Naive thymus-derived CD4-positive, alpha-beta T cell (primary cell): ENCODE results near the gene ETS1. TPM values are rescaled to one million over a fixed set of nuclear protein-coding genes. Genes with fewer than 3 reads are reported as not detected.
A peak's percentile ranks its signal among the peaks of the same experiment; 100 is the strongest.

Experiments used
- ATAC-seq: fragments of 150-1000 bp; cut with Tn5 transposase; 2 replicates; pipeline ENCODE4 v1.10.0; 2021; ENCODE audit warnings: mild to moderate bottlenecking, moderate library complexity
- CTCF ChIA-PET: fragments of 350-600 bp; sonication (Branson Sonifier 250); formaldehyde crosslinking; loops from one replicate; lab custom pipeline; 2021; ENCODE audit warnings: antibody characterized with exemption; lab: Charles Lee
- POLR2A ChIA-PET: fragments of 350-600 bp; sonication (Branson Sonifier 250); formaldehyde crosslinking; loops from one replicate; lab custom pipeline; 2021; ENCODE audit warnings: antibody characterized with exemption, inconsistent platforms; lab: Charles Lee
- DNase-seq, 9 donors: peaks; one replicate each; pipeline versions ENCODE4 v3.0.0 to v3.0.0-alpha.2; 2020 to 2022; ENCODE audit warnings: mixed read lengths in 1 of 9
- H3K27ac ChIP-seq: one replicate; pipeline ENCODE4 v1.7.0; 2013; ENCODE audit warnings: mild to moderate bottlenecking, low read depth, low read length, moderate library complexity
- H3K27me3 ChIP-seq, 2 donors: one replicate each; pipeline ENCODE4 v1.7.0; 2013; ENCODE audit warnings: low read length in 2 of 2, mild to moderate bottlenecking in 2 of 2, moderate library complexity in 2 of 2; ENCODE audit not compliant: control insufficient read depth in 2 of 2, insufficient read depth in 2 of 2
- H3K36me3 ChIP-seq, 3 experiments: 1 replicate in 2 of 3; 2 replicates in 1 of 3; pipeline ENCODE4 v1.7.0; 2013; ENCODE audit warnings: low read length in 3 of 3, mild to moderate bottlenecking in 3 of 3, moderate library complexity in 1 of 3; ENCODE audit not compliant: insufficient read depth in 3 of 3, control insufficient read depth in 2 of 3
- H3K4me1 ChIP-seq, 2 donors: one replicate each; pipeline ENCODE4 v1.7.0; 2013; ENCODE audit warnings: low read length in 2 of 2, mild to moderate bottlenecking in 2 of 2, moderate library complexity in 1 of 2; ENCODE audit not compliant: control insufficient read depth in 2 of 2, insufficient read depth in 2 of 2
- H3K4me3 ChIP-seq: 2 replicates; pipeline ENCODE4 v1.7.0; 2013; ENCODE audit warnings: mild to moderate bottlenecking, low read length
- H3K9me3 ChIP-seq, 3 experiments: 1 replicate in 2 of 3; 2 replicates in 1 of 3; pipeline ENCODE4 v1.7.0; 2013; ENCODE audit warnings: low read length in 3 of 3; ENCODE audit not compliant: control insufficient read depth in 2 of 3
- H3K27ac Mint-ChIP-seq, 9 donors: one replicate each; pipeline ENCODE4 v1.8.0; 2020 to 2022; ENCODE audit warnings: mixed read lengths in 9 of 9, mild to moderate bottlenecking in 8 of 9, moderate library complexity in 5 of 9, inconsistent platforms in 2 of 9
- H3K27me3 Mint-ChIP-seq, 5 donors: one replicate each; pipeline ENCODE4 v1.8.0; 2021 to 2022; ENCODE audit warnings: mixed read lengths in 5 of 5, mild to moderate bottlenecking in 1 of 5
- H3K36me3 Mint-ChIP-seq, 5 donors: one replicate each; pipeline ENCODE4 v1.8.0; 2020 to 2022; ENCODE audit warnings: mixed read lengths in 5 of 5, mild to moderate bottlenecking in 3 of 5, inconsistent platforms in 1 of 5
- H3K4me1 Mint-ChIP-seq, 7 donors: one replicate each; pipeline ENCODE4 v1.8.0; 2020 to 2022; ENCODE audit warnings: mixed read lengths in 7 of 7, mild to moderate bottlenecking in 3 of 7, inconsistent platforms in 1 of 7
- H3K4me3 Mint-ChIP-seq, 10 donors: one replicate each; pipeline ENCODE4 v1.8.0; 2020 to 2022; ENCODE audit warnings: mild to moderate bottlenecking in 10 of 10, mixed read lengths in 10 of 10, moderate library complexity in 6 of 10, inconsistent platforms in 2 of 10
- H3K9me3 Mint-ChIP-seq, 11 donors: one replicate each; pipeline ENCODE4 v1.8.0; 2020 to 2022; ENCODE audit warnings: mixed read lengths in 11 of 11, mild to moderate bottlenecking in 4 of 11, inconsistent platforms in 1 of 11, moderate library complexity in 1 of 11
- intact Hi-C, 2 donors: fragments of 100-400 bp; cut with micrococcal nuclease; formaldehyde crosslinking; loops; one replicate each; pipeline ENCODE4 v1.15.1; 2023
- polyA plus RNA-seq, 2 donors: library from polyadenylated mRNA; unstranded; fragments of 300-500 nt; fragmentation: Illumina TruSeq; gene quantifications; one replicate each; pipeline ENCODE4 v1.2.3, GENCODE V29; 2021
- total RNA-seq, 6 experiments: library from RNA in 5 of 6; stranded (reverse) in 5 of 6; gene quantifications; 1 replicate in 5 of 6; 2 replicates in 1 of 6; pipeline ENCODE4 v1.2.3 and lab custom pipeline; 2021 to 2026

ETS1 gene
- total and polyA plus RNA-seq, 7 experiments from 2014 or later, result 514 to 871 (median 676) TPM

GRCh38 chr11:128508770-128509510 lies 78.4 kb downstream of the ETS1 start:
- H3K9me3 ChIP-seq, result no peaks in the 10 kb centered on the region
- H3K4me1 ChIP-seq, result peaks cover 83 to 88% of the 10 kb centered on the region in 2 donors
- Mint-ChIP-seq H3K4me3 (peak overlapping the region; percentile 85 to 100 (median 98)), H3K4me1 (peaks cover 67 to 98% (median 94%) of the 10 kb centered on the region in 7 donors), H3K36me3 (peaks cover 22 to 76% (median 61%) of the 10 kb centered on the region in 5 donors), H3K27ac (peak overlapping the region; percentile 87 to 99 (median 97)), H3K9me3 (no peaks in the 10 kb centered on the region), H3K27me3 (no peaks in the 10 kb centered on the region)
- CTCF ChIA-PET, result interaction anchor here (0.6 to 2.4 kb wide), 10 partner anchors 12 to 177 kb away, joined by 3 to 10 read pairs (median 3); no protein-coding TSS in a partner anchor
- POLR2A ChIA-PET, result interaction anchor here (0.7 to 30.8 kb wide), 15 partner anchors 4 to 1268 kb away, joined by 3 to 691 read pairs (median 7); no protein-coding TSS in a partner anchor
- H3K27ac ChIP-seq, result peak overlapping the region; percentile 97
- H3K36me3 ChIP-seq, result peaks cover 15 to 30% (median 21%) of the 10 kb centered on the region in 3 experiments
- ATAC-seq (peak; percentile 28), DNase-seq (peak in 4 of 9 donors; percentile 37 to 68 (median 50))
- peak overlapping the region; percentile 96 for H3K4me3 ChIP-seq
- intact Hi-C loops, result loop anchor here (1.0 to 10.0 kb wide), 9 partner anchors 9 to 472 kb away; no protein-coding TSS in a partner anchor
- H3K27me3 ChIP-seq, result no peaks in the 10 kb centered on the region

DNA sequence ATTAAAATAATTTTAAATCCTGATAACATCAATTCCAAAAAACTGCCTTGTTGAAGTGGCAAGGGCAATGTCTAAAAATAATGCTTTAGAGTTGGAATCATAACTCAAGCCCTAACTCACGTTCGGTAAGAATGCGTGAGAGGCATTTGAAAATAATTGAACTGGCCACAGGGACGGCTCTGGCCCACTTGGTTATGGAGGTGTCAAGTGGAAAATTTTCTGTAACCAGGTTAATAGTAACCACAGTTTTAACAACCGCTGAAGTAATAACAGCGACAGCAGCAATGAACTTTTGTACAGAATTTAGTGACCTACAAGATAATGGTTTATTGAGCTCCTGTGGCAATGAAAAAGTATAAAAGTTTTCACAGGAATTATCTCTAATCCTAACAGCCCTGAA lies 79.4 kb downstream of the ETS1 start:
- ATAC-seq, result no peak
- H3K36me3 Mint-ChIP-seq, result peaks cover 21 to 72% (median 58%) of the 10 kb centered on the region in 5 donors
- H3K4me3 Mint-ChIP-seq, result peak overlapping the region; percentile 85 to 100 (median 98)
- no peaks in the 10 kb centered on the region for H3K27me3 ChIP-seq
- peaks cover 85 to 91% of the 10 kb centered on the region in 2 donors for H3K4me1 ChIP-seq
- DNase-seq, result peak in 1 of 9 donors; percentile 7
- H3K36me3 ChIP-seq, result peaks cover 12 to 21% (median 15%) of the 10 kb centered on the region in 3 experiments
- intact Hi-C loops, result loop anchor here (1.0 to 10.0 kb wide), 9 partner anchors 7 to 471 kb away; no protein-coding TSS in a partner anchor
- H3K9me3 Mint-ChIP-seq, result no peaks in the 10 kb centered on the region
- H3K27ac Mint-ChIP-seq, result peak overlapping the region; percentile 87 to 99 (median 97)
- H3K9me3 ChIP-seq, result no peaks in the 10 kb centered on the region
- ChIA-PET CTCF (interaction anchor here (0.7 to 1.5 kb wide), 7 partner anchors 9 to 26 kb away, joined by 3 to 4 read pairs (median 4); no protein-coding TSS in a partner anchor), POLR2A (interaction anchor here (0.7 to 30.8 kb wide), 12 partner anchors 3 to 215 kb away, joined by 3 to 691 read pairs (median 45); no protein-coding TSS in a partner anchor)
- H3K27ac ChIP-seq, result peak overlapping the region; percentile 97
- H3K27me3 Mint-ChIP-seq, result no peaks in the 10 kb centered on the region
- peaks cover 68 to 98% (median 92%) of the 10 kb centered on the region in 7 donors for H3K4me1 Mint-ChIP-seq
- peak overlapping the region; percentile 96 for H3K4me3 ChIP-seq

GRCh38 chr11:128506999-128507611 lies 80.3 kb downstream of the ETS1 start:
- Histone ChIP-seq H3K4me3 (peak overlapping the region; percentile 96), H3K27ac (peak overlapping the region; percentile 97), H3K9me3 (no peaks in the 10 kb centered on the region), H3K36me3 (peaks cover 4 to 18% (median 15%) of the 10 kb centered on the region in 3 experiments), H3K27me3 (no peaks in the 10 kb centered on the region), H3K4me1 (peaks cover 89 to 91% of the 10 kb centered on the region in 2 donors)
- Mint-ChIP-seq H3K27me3 (no peaks in the 10 kb centered on the region), H3K4me3 (peak overlapping the region; percentile 85 to 100 (median 98)), H3K36me3 (peaks cover 18 to 66% (median 51%) of the 10 kb centered on the region in 5 donors), H3K4me1 (peaks cover 70 to 98% (median 92%) of the 10 kb centered on the region in 7 donors), H3K27ac (peak overlapping the region; percentile 87 to 99 (median 97)), H3K9me3 (no peaks in the 10 kb centered on the region)
- intact Hi-C loops, result loop anchor here (1.0 to 10.0 kb wide), 6 partner anchors 8 to 470 kb away; no protein-coding TSS in a partner anchor
- DNase-seq, result peak in 1 of 9 donors; percentile 60
- POLR2A ChIA-PET, result interaction anchor here (0.7 to 30.8 kb wide), 11 partner anchors 10 to 214 kb away, joined by 3 to 691 read pairs (median 5); no protein-coding TSS in a partner anchor
- no peak for ATAC-seq
- CTCF ChIA-PET, result interaction anchor here (0.7 to 3.5 kb wide), 9 partner anchors 8 to 216 kb away, joined by 3 to 15 read pairs (median 4); no protein-coding TSS in a partner anchor

DNA sequence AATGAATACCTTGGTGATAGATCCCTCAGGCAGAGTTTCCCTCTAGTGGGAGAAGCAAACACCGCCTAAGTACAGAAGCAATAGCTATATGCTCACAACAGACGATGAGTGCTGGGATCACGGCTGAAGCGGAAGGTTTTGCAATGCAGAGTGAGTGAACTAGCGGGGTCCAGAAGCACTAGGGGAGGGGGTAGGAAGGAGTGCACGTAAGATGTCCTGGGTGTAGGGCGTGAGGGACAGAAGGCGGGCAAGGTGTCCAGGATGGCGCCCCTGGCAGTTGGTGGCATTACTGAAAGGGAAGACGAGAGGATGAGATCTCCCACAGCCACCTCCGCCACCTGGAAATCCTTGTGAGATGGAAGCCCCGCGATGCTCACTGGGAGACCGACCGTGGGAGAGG lies 81.0 kb downstream of the ETS1 start:
- H3K36me3 ChIP-seq, result peaks cover 4 to 23% (median 21%) of the 10 kb centered on the region in 3 experiments
- peak overlapping the region; percentile 96 for H3K4me3 ChIP-seq

DNA sequence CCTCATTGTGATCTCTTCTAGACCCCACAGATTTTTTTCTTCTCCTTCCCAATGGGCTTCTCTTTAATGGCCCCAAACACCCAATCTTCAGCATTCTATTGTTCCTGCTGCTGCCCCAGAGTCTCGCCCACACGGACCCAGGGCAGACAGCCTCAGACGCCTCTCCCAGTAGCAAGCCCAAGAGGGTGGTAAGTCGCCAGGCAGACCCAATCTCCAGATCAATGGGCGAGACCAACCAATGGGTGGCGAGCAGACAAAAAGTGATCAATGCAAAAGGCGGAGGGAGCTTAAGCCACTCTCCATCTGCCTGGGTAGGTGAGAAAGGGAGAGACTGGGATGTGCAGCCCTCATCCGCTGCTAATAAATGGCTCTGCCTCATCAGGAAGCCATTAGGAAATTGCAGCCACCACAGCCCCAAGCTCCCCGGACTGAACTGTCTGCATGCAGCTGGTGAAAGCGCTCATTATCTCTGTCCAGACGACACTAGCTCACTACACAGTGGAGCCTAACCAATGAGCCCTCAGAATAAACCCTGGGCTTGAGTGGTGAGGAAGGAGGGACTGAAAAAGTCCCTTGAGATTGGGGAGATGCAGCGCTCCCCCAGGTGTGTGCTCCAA lies 81.8 kb downstream of the ETS1 start:
- Histone ChIP-seq H3K27ac (peak overlapping the region; percentile 97), H3K27me3 (no peaks in the 10 kb centered on the region), H3K4me1 (peaks cover 90 to 91% of the 10 kb centered on the region in 2 donors), H3K36me3 (peaks cover 4 to 25% (median 17%) of the 10 kb centered on the region in 3 experiments), H3K9me3 (no peaks in the 10 kb centered on the region), H3K4me3 (peak overlapping the region; percentile 44)
- POLR2A ChIA-PET, result interaction anchor here (0.5 to 30.8 kb wide), 18 partner anchors 8 to 316 kb away, joined by 3 to 691 read pairs (median 4); no protein-coding TSS in a partner anchor
- CTCF ChIA-PET, result interaction anchor here (0.6 to 3.8 kb wide), 20 partner anchors 10 to 217 kb away, joined by 3 to 24 read pairs (median 5); no protein-coding TSS in a partner anchor
- peak overlapping the region; percentile 90 to 99 (median 97) for H3K27ac Mint-ChIP-seq
- H3K36me3 Mint-ChIP-seq, result peaks cover 29 to 70% (median 50%) of the 10 kb centered on the region in 5 donors
- H3K27me3 Mint-ChIP-seq, result no peaks in the 10 kb centered on the region
- ATAC-seq (no peak), DNase-seq (peak in 1 of 9 donors; percentile 35)
- H3K9me3 Mint-ChIP-seq, result no peaks in the 10 kb centered on the region
- intact Hi-C loops, result loop anchor here (1.0 to 10.0 kb wide), 6 partner anchors 119 to 468 kb away; no protein-coding TSS in a partner anchor
- H3K4me1 Mint-ChIP-seq, result peaks cover 75 to 98% (median 92%) of the 10 kb centered on the region in 7 donors
- peak overlapping the region; percentile 85 to 100 (median 98) for H3K4me3 Mint-ChIP-seq

More for the DNA sequence above, 81.0 kb downstream of the ETS1 start:
- ChIA-PET CTCF (interaction anchor here (0.6 to 3.8 kb wide), 18 partner anchors 9 to 217 kb away, joined by 3 to 24 read pairs (median 6); no protein-coding TSS in a partner anchor), POLR2A (interaction anchor here (0.7 to 30.8 kb wide), 15 partner anchors 9 to 213 kb away, joined by 3 to 691 read pairs (median 4); no protein-coding TSS in a partner anchor)
- Mint-ChIP-seq H3K27ac (peak overlapping the region; percentile 87 to 99 (median 97)), H3K4me3 (peak overlapping the region; percentile 85 to 100 (median 98)), H3K36me3 (peaks cover 24 to 68% (median 47%) of the 10 kb centered on the region in 5 donors), H3K4me1 (peaks cover 72 to 98% (median 92%) of the 10 kb centered on the region in 7 donors), H3K27me3 (no peaks in the 10 kb centered on the region), H3K9me3 (no peaks in the 10 kb centered on the region)
- peak in 2 of 9 donors; percentile 44 to 45 for DNase-seq
- intact Hi-C loops, result loop anchor here (1.0 to 10.0 kb wide), 5 partner anchors 118 to 469 kb away; no protein-coding TSS in a partner anchor
- no peak for ATAC-seq
- no peaks in the 10 kb centered on the region for H3K9me3 ChIP-seq
- peaks cover 89 to 91% of the 10 kb centered on the region in 2 donors for H3K4me1 ChIP-seq
- no peaks in the 10 kb centered on the region for H3K27me3 ChIP-seq
- H3K27ac ChIP-seq, result peak overlapping the region; percentile 97
